ENCODE data around the gene UBD.

UBD gene

DNA sequence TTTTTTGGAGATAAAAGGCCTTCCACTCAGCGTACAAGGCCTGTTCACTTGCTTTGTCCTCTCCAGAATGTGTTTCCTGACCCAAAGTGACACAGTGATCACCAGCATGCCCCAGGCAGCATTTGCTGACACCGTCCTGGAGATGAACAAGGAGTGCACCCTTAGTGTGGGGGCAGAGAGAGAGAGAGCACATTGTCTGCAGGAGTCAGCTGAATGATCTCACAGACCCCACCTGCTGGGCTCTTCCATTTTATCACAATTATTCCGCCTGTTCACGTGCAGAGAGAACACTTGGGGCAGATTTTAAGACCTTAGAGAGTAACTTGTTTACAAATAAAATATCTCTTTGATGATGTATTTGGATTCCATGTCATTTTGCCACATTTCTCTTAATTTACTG lies 49.3 kb downstream of the UBD start:
- no peak for DNase-seq (ENCODE audit: low spot score)

DNA sequence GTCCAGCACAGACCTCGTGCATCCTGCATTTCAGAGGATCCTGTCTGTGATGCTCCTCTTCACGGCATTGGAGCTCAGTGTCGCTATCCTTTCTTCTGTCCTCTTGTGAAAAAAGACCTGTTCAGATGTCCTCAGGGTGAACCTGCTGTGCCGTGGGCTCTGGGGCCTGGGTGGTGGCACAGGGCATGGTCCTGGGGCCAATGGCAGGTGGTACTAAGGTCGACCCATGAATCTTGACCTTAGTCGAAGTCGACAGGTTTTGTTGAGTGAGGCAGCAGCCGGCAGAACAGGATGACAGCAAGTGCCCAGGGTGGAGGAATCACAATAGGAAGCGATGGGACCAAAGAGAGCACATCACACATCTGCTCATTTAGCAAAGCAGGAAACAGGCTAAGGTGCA lies 49.8 kb downstream of the UBD start:
- TF ChIP-seq, protein P1, sequence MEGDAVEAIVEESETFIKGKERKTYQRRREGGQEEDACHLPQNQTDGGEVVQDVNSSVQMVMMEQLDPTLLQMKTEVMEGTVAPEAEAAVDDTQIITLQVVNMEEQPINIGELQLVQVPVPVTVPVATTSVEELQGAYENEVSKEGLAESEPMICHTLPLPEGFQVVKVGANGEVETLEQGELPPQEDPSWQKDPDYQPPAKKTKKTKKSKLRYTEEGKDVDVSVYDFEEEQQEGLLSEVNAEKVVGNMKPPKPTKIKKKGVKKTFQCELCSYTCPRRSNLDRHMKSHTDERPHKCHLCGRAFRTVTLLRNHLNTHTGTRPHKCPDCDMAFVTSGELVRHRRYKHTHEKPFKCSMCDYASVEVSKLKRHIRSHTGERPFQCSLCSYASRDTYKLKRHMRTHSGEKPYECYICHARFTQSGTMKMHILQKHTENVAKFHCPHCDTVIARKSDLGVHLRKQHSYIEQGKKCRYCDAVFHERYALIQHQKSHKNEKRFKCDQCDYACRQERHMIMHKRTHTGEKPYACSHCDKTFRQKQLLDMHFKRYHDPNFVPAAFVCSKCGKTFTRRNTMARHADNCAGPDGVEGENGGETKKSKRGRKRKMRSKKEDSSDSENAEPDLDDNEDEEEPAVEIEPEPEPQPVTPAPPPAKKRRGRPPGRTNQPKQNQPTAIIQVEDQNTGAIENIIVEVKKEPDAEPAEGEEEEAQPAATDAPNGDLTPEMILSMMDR (IDR thresholded peaks at IDR 0.05; ENCODE audit: extremely low read depth, missing control alignments): no peak
- DNase-seq (ENCODE audit: low spot score): no peak

More for the DNA sequence above, 49.3 kb downstream of the UBD start:
- TF ChIP-seq, protein P1 (IDR thresholded peaks at IDR 0.05; ENCODE audit: extremely low read depth, missing control alignments): no peak

DNA sequence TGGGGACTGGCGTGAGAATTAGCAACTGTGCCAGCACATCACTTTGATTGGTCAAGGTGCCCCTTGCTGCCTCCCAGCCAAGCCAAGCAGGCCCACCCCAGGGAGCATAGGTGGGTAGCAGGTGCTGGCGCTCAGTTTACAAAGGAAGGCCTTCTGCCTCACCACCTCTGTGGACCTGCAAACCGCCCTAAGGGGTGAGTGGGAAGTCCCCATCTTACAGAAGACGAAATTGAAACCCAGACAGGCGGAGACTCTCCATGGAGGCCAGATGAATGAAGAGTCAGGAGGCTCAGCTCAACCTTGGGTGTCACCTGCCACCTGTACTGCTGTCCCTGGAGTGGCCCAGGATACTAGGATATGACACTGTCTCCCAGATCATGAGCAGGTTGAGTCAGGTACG lies 50.3 kb downstream of the UBD start:
- peak; percentile 63 for DNase-seq (ENCODE audit: low spot score)
- TF ChIP-seq, protein P1 (IDR thresholded peaks at IDR 0.05; ENCODE audit: extremely low read depth, missing control alignments): no peak

DNA sequence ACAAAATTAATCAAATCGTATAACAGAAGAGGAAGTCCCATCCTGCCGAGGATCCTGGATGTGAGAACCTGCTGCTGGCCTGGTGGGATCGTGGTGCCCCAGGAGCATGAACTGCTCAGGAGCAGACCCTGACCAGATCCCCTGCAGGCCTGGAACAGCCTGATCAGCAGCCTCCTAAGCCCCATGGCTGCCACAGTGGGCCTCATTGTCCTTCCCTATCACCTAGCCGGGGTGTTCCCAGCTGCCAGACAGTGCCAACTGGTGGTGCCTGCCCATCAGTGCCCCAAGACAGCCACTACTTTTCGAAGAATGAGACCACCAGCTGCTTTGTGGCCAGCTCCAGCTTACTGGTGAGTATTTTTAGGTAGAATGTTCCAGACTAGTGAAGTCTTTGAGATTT lies 52.2 kb downstream of the UBD start:
- DNase-seq (ENCODE audit: low spot score): no peak

DNA sequence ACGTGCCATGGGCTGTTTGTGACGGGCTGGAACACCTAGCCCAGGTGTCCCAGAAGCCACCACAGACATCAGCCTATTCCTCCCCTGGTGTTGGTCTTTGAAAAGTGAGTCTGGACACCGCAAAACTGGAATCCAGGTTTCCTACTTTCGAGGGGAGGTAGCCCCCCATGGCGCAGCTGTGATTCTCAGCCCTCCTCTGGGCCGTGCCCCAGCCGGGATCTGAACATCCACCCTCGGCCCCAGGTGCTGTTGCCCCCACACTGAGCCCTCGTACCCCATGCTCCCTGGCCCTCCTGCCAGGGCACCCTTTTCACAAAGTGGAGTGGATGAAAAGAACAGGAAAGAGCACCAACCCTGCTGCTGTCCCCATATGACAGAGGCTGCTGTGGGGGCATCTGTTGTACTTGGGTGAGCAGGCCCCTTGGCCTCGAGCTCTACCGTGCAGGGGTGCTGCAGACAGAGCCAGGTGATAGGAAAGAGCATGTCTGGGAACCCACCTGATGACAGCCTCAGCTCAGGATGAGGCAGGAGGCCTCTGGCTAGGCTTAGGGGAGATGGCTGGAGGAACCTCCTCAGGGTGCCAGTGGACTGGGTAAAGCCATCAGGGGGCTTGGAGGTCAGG lies 53.0 kb downstream of the UBD start:
- no peak for DNase-seq (ENCODE audit: low spot score)
- TF ChIP-seq, protein P1 (IDR thresholded peaks at IDR 0.05; ENCODE audit: extremely low read depth, missing control alignments): no peak

More for the DNA sequence above, 52.2 kb downstream of the UBD start:
- TF ChIP-seq, protein P1 (IDR thresholded peaks at IDR 0.05; ENCODE audit: extremely low read depth, missing control alignments): no peak

DNA sequence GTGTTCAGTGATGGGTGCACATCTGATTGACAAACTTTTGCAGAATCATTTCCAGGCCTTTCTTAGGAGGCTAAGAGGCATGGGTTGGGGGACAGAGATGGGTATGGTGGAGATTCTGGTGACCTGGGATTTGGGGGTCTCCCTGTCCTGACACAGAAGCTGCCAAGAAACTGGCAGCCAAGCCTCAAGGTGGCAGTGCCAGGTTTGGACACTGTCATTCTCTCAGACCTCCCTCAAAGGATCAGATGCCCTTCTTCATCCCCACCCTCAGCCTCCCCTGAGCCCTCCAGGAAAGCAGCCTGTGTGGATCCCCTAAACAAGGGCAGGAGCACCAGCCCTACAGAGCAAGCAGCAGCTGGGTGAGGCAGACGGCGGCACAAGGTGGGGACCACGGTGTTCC lies 53.7 kb downstream of the UBD start:
- TF ChIP-seq, protein P1 (IDR thresholded peaks at IDR 0.05; ENCODE audit: extremely low read depth, missing control alignments): no peak
- DNase-seq (ENCODE audit: low spot score): no peak
